ENCODE measurements around the gene CHN2.
"Not testable (repeated sequence)": the region's sequence is repeated elsewhere in the genome, so short reads cannot be mapped to it uniquely, and the experiment has no call there.

Gene CHN2

GRCh38 chr7:29262191-29262917, 67.8 kb downstream of the CHN2 start:
- no peak for DNase-seq

DNA sequence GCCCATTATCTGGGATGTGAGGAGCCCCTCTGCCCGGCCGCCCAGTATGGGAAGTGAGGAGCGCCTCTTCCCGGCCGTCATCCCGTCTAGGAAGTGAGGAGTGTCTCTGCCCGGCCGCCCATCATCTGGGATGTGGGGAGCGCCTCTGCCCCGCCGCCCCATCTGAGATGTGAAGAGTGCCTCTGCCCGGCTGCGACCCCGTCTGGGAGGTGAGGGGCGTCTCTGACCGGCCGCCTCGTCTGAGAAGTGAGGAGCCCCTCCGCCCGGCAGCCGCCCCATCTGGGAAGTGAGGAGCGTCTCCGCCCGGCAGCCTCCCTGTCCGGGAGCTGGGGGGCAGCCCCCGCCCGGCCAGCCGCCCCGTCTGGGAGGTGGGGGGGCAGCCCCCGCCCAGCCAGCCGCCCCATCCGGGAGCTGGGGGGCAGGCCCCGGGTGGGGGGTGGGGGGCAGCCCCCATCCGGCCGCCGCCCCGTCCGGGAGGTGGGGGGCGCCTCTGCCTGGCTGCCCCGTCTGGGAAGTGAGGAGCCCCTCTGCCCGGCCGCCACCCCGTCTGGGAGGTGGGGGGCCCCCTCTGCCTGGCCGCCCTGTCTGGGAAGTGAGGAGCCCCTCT, 69.1 kb downstream of the CHN2 start:
- DNase-seq: not testable (repeated sequence)

DNA sequence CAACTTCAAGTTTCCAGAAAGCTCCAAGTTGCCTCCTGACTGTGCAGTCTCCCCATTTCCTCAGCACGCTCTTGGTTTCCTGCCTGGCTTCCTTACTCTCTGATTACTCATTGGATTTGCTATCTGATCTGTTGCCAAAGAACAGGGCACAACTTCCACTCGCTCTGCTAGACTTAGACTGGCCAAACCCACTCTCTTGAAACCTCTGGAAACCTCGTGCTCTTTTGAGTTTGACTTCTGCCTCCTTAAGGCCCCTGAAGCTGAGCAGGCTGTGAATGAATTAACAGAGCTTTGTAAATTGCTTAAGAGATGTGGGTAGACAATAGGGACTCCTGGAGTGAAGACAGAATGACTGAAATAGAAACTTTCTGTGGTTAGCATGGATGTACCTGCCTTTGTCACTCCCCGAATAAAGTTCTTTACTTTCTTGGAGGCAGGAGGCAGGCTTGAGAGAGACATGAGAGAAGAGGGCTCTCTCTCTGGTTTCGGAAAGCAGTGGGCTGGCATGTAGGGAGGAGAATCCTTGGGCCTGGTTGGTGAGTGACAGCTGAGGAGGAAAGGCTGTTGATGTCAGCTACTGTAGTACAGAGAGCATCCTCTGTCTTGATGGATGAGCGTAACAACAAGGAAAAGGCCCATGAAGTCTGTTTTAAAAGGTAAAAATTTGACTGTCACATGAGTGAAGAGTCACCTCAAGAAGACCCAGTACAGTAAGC, 70.8 kb downstream of the CHN2 start:
- no peak for DNase-seq

DNA sequence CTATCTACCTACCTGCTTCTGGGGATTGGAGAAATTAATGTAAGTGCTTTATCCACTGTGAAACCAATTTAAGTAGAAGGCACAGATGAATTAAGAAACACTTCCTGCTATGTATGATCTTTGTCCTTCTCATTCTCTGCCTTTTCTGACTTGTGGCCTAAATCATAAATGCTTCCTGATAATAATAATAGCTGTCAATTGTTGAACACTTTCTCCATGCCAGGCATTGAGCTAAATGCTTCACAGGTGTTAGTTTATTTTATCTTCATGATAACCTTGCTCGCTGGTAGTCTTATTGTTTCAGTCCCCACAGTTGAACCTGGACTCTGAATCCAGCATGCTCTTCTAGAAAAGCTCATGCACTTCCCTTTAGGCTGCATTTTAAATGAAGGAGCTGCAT, 75.4 kb downstream of the CHN2 start:
- DNase-seq: no peak

DNA sequence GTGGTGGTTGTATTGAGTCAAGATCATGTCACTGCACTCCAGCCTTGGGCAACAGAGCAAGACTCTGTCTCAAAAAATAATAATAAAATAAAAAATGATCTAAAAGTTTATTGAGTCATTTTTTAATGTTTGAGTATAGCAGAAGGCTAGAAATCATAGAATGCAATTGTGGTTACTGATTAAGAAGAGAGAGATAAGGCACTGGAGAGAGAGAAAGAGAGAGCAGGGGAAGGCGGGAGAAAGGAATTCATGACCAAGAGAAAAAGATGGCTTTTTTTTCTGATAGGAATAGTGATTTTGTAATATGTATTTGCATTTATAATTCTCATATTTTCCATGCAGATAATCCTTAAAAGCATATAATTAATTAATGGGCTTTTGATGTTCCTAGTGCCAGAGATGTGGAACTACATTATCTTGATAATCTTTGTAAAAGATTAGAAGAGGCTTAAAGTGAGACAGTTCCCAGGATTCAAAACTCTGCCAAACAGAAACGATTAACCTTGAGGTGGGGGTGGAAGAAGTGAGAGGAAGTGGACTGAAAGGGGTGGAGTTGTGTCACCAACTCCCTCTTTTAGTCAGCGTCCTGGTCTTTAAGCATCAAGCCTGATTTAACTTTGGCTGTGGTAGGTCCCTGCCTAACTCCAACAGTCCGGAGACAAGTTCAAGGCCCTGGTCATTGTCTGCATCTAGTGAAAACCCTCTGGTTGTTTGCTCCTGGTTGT, 76.2 kb downstream of the CHN2 start:
- no peak for DNase-seq

- no peak for DNase-seq
These were observed 76.7 kb downstream of the CHN2 start for GRCh38 chr7:29271319-29271658.

DNA sequence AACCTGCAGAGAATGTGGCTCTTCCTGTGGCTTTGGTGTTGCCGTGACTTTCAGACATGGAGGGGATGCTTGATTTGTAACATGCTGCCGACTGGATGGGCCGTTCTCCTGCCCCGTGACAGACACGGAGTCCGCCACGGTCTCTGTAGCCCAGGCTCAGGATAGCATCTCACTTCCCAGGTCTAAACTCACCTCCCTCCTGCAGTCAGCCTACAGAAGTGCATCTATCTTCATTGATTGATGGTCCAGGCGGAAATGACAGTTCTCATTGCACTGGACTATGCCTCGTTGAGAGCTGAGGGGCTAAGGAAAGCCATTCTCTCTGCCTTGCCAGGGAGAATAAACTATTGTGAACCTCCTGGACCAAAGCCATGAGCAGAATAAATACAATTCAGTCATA, 77.5 kb downstream of the CHN2 start:
- no peak for DNase-seq

GRCh38 chr7:29274146-29275017, 79.8 kb downstream of the CHN2 start:
- DNase-seq: no peak

GRCh38 chr7:29275018-29275318, 80.4 kb downstream of the CHN2 start:
- DNase-seq: no peak

- no peak for DNase-seq
These were observed 80.9 kb downstream of the CHN2 start for GRCh38 chr7:29275493-29275892.

- no peak for DNase-seq
These were observed 81.6 kb downstream of the CHN2 start for GRCh38 chr7:29276199-29276598.

GRCh38 chr7:29276806-29277205, 82.2 kb downstream of the CHN2 start:
- no peak for DNase-seq

DNA sequence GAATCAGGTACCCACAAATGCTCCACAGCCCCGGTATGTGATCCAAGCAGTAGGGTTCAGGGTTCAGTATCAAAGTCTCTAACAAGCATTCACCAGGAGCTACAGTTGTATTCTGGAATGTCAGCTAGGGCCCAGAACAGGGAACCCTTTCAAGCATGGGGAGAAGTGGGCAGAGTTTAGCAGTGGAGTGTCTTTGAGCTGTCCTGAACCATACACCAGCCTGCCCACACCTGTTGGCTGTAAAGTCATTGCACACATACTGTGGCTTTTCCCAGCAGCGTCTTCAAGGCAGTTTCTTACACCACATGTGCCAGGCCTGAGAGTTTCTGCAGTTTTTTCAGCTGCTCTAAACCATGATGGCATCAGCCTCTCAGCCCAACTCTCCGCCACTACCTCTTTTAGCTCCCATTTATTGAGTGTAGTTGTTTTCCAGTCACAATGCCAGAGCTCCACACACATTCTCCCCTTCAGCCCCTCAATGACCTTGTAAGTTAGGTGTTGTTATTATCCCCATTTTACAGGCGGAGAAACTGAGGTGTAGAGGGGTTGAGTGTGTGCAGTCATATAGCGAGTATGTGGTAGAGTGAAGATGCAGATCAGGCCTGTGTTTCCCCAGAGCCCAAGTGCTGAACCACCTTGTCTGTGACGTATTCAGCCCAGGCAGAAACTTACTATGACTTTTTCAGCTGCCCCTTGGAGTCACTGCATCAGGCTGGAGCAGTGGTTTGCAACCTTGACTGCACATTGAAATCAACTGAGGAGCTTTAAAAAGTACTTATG, 83.1 kb downstream of the CHN2 start:
- DNase-seq: no peak

DNA sequence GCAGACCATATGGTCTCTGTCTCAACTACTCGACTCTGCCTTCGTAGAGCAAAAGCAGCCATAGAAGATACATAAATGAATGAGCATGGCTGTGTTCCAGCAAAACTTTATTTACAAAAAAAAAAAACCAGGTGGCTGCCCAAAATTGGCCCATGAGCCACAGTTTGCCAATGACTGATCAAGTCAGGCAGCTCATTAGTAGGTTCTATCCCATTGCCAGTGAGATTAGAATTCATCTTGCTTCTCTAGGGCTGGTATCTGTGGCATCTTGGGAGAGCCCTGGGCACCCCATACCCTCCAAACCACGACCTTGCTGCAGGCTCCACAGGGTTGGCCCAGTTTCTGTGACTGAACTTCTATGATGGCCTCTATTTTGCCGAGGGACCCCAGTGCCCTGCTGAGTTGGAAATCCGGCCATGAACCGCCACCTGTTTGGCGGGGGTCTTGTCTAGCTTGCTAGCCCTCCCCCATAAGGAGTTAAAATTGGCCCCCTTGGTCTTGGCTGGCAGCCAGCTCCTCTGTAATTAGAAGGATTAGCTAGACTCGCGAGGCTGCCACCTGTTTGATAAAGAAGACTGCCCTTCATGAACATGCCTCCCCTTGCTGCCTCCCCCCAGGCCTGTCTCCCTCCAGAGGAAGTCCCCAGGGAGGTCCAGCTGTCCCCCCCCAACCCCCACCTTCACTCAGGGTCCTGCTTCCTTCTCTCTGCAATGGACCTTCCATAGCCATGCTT, 83.9 kb downstream of the CHN2 start:
- no peak for DNase-seq

GRCh38 chr7:29281782-29282541, 87.4 kb downstream of the CHN2 start:
- no peak for DNase-seq

GRCh38 chr7:29282819-29283414, 88.3 kb downstream of the CHN2 start:
- DNase-seq: no peak

GRCh38 chr7:29284696-29285443, 90.3 kb downstream of the CHN2 start:
- DNase-seq: no peak

DNA sequence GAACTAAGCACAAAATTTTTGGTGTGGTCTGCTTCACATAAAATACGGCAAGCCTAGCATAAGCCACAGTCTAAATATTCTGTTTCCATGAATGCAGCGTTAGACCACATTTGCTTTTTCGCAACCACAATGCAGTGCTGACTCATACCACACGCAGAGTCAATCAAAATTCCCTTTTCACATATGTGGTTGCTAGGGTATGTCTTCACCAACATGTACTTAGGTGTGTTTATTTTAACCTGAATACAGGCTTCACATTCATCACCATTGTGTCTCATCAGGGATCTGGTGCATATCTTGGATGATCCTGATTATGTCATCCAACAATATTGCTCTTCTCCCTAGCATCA, 90.8 kb downstream of the CHN2 start:
- DNase-seq: peak in 1 of 2 experiments; percentile 9

- DNase-seq: no peak
These were observed 91.3 kb downstream of the CHN2 start for GRCh38 chr7:29285861-29286260.

All from stimulated activated CD4-positive, alpha-beta T cell treated with anti-CD3 and anti-CD28 coated beads, Interleukin-4, amount 100 ng/mL, for 4 hours (primary cell).